Endothelial cell of umbilical vein (primary cell): ENCODE measurements around the gene UAP1L1.
"Not testable (repeated sequence)": the region's sequence is repeated elsewhere in the genome, so short reads cannot be mapped to it uniquely, and the experiment has no call there.

Experiments
- CTCF ChIP-seq, 2 donors: IDR thresholded peaks; 1 replicate in 1 of 2; 2 replicates in 1 of 2; pipeline ENCODE4 v1.5.1; 2011; ENCODE audit warnings: low read length in 2 of 2, mild to moderate bottlenecking in 2 of 2, moderate library complexity in 2 of 2, control low read depth in 1 of 2, inconsistent platforms in 1 of 2, low read depth in 1 of 2; ENCODE audit not compliant: insufficient read depth in 1 of 2; ENCODE audit errors: extremely low read depth in 1 of 2
- EZH2 ChIP-seq: IDR thresholded peaks from 2 replicates; pipeline ENCODE4 v1.6.1; 2012; ENCODE audit warnings: borderline replicate concordance, low read depth, mild to moderate bottlenecking, moderate library complexity, low read length, inconsistent platforms; ENCODE audit not compliant: severe bottlenecking
- JUN ChIP-seq: IDR thresholded peaks from 2 replicates; pipeline ENCODE4 v1.6.1; 2011; ENCODE audit warnings: borderline replicate concordance, low read depth; ENCODE audit not compliant: insufficient read length, insufficient read depth
- POLR2A ChIP-seq: IDR thresholded peaks from 2 replicates; pipeline ENCODE4 v1.6.1; 2012; ENCODE audit warnings: low read depth, mild to moderate bottlenecking, control low read depth, low read length
- POLR2AphosphoS5 ChIP-seq: IDR thresholded peaks from 2 replicates; pipeline ENCODE4 v1.6.1; 2012; ENCODE audit warnings: low read depth, mild to moderate bottlenecking, control low read depth, low read length, moderate library complexity; ENCODE audit not compliant: insufficient read depth

- TF ChIP-seq CTCF (IDR thresholded peaks at IDR 0.05; ENCODE audit: extremely low read depth in 1 of 2, insufficient read depth in 1 of 2, low read depth in 1 of 2, low read length in 2 of 2); POLR2A; POLR2AphosphoS5; EZH2; JUN: not testable (repeated sequence)
These were observed 45.6 kb downstream of the UAP1L1 start for GRCh38 chr9:137122796-137123467.
